GM12878 (cell line): ENCODE results near the gene GSTCD.

Experiments used
- CBFB ChIP-seq: IDR thresholded peaks from 2 replicates; pipeline ENCODE4 v1.6.1; 2016; ENCODE audit warnings: antibody characterized with exemption, low read depth
- CHD4 ChIP-seq: fragments of 200-600 bp; sonication (generic); IDR thresholded peaks from 2 replicates; pipeline ENCODE4 v1.6.1; 2016; ENCODE audit warnings: mild to moderate bottlenecking
- CTCF ChIP-seq, 3 experiments: IDR thresholded peaks in 2 of 3; conservative IDR thresholded peaks in 1 of 3; 2 replicates each; pipeline ENCODE4 v1.5.1; 2011; ENCODE audit warnings: low read depth in 3 of 3, low read length in 3 of 3, mild to moderate bottlenecking in 3 of 3, control low read depth in 2 of 3, moderate library complexity in 2 of 3, inconsistent platforms in 1 of 3, mixed read lengths in 1 of 3; ENCODE audit not compliant: control insufficient read depth in 2 of 3, insufficient read depth in 1 of 3; ENCODE audit errors: extremely low read depth in 1 of 3
- EZH2 ChIP-seq: IDR thresholded peaks from 2 replicates; pipeline ENCODE4 v1.6.1; 2012; ENCODE audit warnings: low read depth, mild to moderate bottlenecking, control low read depth, inconsistent platforms, low read length, borderline replicate concordance; ENCODE audit not compliant: control insufficient read depth
- MYC ChIP-seq: IDR thresholded peaks from 2 replicates; pipeline ENCODE4 v1.6.1; 2011; ENCODE audit warnings: mild to moderate bottlenecking, low read length, moderate library complexity, inconsistent platforms; ENCODE audit not compliant: insufficient read depth, insufficient replicate concordance, insufficient read length, severe bottlenecking
- NR2C1 ChIP-seq: fragments of 450-650 bp; IDR thresholded peaks from 2 replicates; pipeline ENCODE4 v1.6.1; 2017; ENCODE audit warnings: antibody characterized with exemption, mild to moderate bottlenecking, moderate library complexity
- POLR2A ChIP-seq: IDR thresholded peaks from 2 replicates; pipeline ENCODE4 v1.6.1; 2011; ENCODE audit warnings: low read depth, mild to moderate bottlenecking, low read length
- SMC3 ChIP-seq: IDR thresholded peaks from 2 replicates; pipeline ENCODE4 v1.6.1; 2011; ENCODE audit warnings: low read length, improper control_type of control experiment, borderline replicate concordance
- YY1 ChIP-seq: IDR thresholded peaks from 2 replicates; pipeline ENCODE4 v1.6.1; 2011; ENCODE audit warnings: low read depth, mild to moderate bottlenecking, low read length
- ZNF24 ChIP-seq: fragments of 450-650 bp; IDR thresholded peaks from 2 replicates; pipeline ENCODE4 v1.6.1; 2017; ENCODE audit warnings: antibody characterized with exemption, mild to moderate bottlenecking

DNA sequence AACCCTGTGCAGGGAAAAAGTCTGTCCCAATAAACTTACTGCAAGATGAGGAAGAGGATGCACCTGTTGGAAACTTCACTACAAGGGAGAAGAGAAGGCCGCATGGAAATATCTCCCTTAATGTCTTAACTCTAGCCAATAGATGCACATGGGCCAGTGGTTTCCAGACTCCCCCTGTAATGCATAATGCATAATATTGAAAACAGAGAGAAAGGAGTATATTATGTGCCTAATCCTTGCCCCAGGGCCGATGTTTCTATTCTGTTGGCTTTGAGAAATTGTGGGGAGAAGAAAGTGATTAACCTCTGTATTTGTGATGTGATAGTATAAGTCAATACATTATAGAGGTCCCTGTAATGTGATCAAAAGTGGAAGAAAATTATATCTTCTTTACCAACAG lies 37.3 kb upstream of the GSTCD start:
- TF ChIP-seq CHD4 (no peak), MYC (no peak), POLR2A (no peak), YY1 (no peak), SMC3 (no peak), ZNF24 (no peak), CTCF (IDR thresholded peaks at IDR 0.05 in 2 of 3, conservative IDR thresholded peaks at IDR 0.05 in 1 of 3; ENCODE audit: control insufficient read depth in 2 of 3, extremely low read depth in 1 of 3, insufficient read depth in 1 of 3, low read depth in 3 of 3, low read length in 3 of 3) (no peak), CBFB (no peak), NR2C1 (no peak), EZH2 (no peak)
